Measurements from ENCODE around the gene AP4B1.
A peak's percentile ranks its signal among the peaks of the same experiment; 100 is the strongest.

Gene AP4B1

DNA sequence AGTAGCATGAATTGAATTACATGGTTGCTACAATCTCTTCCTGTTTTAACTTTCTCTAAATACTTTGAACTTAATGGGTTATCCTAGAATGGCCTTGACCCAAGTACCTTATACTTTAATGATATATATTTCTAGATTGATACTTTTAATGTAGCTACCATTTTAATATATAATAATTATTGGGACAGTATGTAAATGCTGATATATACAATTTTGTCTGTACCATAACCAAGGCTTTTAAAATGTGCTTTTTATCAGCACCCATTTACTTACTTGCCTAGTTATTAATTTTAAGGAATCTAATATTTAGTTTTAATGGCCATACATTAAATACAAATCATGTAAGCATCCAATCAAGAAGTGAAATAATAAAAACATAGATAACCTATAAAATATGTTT is 37.9 kb upstream of the AP4B1 start:
- TF ChIP-seq, protein P1, sequence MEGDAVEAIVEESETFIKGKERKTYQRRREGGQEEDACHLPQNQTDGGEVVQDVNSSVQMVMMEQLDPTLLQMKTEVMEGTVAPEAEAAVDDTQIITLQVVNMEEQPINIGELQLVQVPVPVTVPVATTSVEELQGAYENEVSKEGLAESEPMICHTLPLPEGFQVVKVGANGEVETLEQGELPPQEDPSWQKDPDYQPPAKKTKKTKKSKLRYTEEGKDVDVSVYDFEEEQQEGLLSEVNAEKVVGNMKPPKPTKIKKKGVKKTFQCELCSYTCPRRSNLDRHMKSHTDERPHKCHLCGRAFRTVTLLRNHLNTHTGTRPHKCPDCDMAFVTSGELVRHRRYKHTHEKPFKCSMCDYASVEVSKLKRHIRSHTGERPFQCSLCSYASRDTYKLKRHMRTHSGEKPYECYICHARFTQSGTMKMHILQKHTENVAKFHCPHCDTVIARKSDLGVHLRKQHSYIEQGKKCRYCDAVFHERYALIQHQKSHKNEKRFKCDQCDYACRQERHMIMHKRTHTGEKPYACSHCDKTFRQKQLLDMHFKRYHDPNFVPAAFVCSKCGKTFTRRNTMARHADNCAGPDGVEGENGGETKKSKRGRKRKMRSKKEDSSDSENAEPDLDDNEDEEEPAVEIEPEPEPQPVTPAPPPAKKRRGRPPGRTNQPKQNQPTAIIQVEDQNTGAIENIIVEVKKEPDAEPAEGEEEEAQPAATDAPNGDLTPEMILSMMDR (IDR thresholded peaks at IDR 0.05; ENCODE audit: borderline replicate concordance, extremely low read depth, low read length, poor library complexity, severe bottlenecking), result no peak
- no peak for TF ChIP-seq EZH2 (IDR thresholded peaks at IDR 0.05; ENCODE audit: borderline replicate concordance, low read depth, low read length, severe bottlenecking)
- H3K79me2 ChIP-seq (ENCODE audit: insufficient read depth, low read length), result peaks cover 94% of the 10 kb centered on the region

DNA sequence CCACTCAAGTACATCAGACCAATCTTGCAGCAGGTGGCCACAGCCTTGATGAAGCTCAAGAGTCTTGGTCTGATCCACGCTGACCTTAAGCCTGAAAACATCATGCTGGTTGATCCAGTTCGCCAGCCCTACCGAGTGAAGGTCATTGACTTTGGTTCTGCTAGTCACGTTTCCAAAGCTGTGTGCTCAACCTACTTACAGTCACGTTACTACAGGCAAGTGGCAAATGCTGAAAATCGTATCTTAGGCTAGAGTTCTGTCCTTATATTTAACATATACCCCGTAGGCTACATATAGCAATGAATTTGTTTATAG is 36.6 kb upstream of the AP4B1 start:
- H3K4me1 ChIP-seq (ENCODE audit: insufficient read depth, low read length), result peaks cover 53% of the 10 kb centered on the region
- peaks cover 40% of the 10 kb centered on the region for H4K20me1 ChIP-seq (ENCODE audit: insufficient read depth, low read length)
- H3K27ac ChIP-seq (ENCODE audit: low read length), result no peak overlapping the region
- H3K27me3 ChIP-seq (ENCODE audit: insufficient read depth, low read length, poor library complexity), result no peaks in the 10 kb centered on the region
- no peak for TF ChIP-seq EZH2 (IDR thresholded peaks at IDR 0.05; ENCODE audit: borderline replicate concordance, low read depth, low read length, severe bottlenecking)
- TF ChIP-seq, protein P1 (IDR thresholded peaks at IDR 0.05; ENCODE audit: borderline replicate concordance, extremely low read depth, low read length, poor library complexity, severe bottlenecking), result no peak
- no peak overlapping the region for H3K4me2 ChIP-seq (ENCODE audit: insufficient read depth, low read length)
- peaks cover 94% of the 10 kb centered on the region for H3K79me2 ChIP-seq (ENCODE audit: insufficient read depth, low read length)
- no peak overlapping the region for H3K4me3 ChIP-seq (ENCODE audit: low read depth in 1 of 2, low read length in 2 of 2)
- no peak for DNase-seq
- H2AFZ ChIP-seq (ENCODE audit: low read depth, low read length), result no peak overlapping the region
- peaks cover 3% of the 10 kb centered on the region for H3K9me3 ChIP-seq (ENCODE audit: insufficient read depth, low read length, severe bottlenecking)
- peaks cover 44% of the 10 kb centered on the region for H3K36me3 ChIP-seq (ENCODE audit: insufficient read depth, low read length)
- no peak for ATAC-seq (ENCODE audit: insufficient read depth, low read depth)
- no peak overlapping the region for H3K9ac ChIP-seq (ENCODE audit: low read depth, low read length)

More for the DNA sequence above, 37.9 kb upstream of the AP4B1 start:
- Histone ChIP-seq H2AFZ (ENCODE audit: low read depth, low read length) (no peak overlapping the region), H3K4me2 (ENCODE audit: insufficient read depth, low read length) (no peak overlapping the region), H4K20me1 (ENCODE audit: insufficient read depth, low read length) (peaks cover 44% of the 10 kb centered on the region), H3K4me1 (ENCODE audit: insufficient read depth, low read length) (peaks cover 53% of the 10 kb centered on the region), H3K27ac (ENCODE audit: low read length) (no peak overlapping the region), H3K27me3 (ENCODE audit: insufficient read depth, low read length, poor library complexity) (no peaks in the 10 kb centered on the region), H3K36me3 (ENCODE audit: insufficient read depth, low read length) (peaks cover 46% of the 10 kb centered on the region), H3K4me3 (ENCODE audit: low read depth in 1 of 2, low read length in 2 of 2) (no peak overlapping the region), H3K9ac (ENCODE audit: low read depth, low read length) (no peak overlapping the region), H3K9me3 (ENCODE audit: insufficient read depth, low read length, severe bottlenecking) (peaks cover 3% of the 10 kb centered on the region)
- ATAC-seq (ENCODE audit: insufficient read depth, low read depth) (no peak), DNase-seq (no peak)

DNA sequence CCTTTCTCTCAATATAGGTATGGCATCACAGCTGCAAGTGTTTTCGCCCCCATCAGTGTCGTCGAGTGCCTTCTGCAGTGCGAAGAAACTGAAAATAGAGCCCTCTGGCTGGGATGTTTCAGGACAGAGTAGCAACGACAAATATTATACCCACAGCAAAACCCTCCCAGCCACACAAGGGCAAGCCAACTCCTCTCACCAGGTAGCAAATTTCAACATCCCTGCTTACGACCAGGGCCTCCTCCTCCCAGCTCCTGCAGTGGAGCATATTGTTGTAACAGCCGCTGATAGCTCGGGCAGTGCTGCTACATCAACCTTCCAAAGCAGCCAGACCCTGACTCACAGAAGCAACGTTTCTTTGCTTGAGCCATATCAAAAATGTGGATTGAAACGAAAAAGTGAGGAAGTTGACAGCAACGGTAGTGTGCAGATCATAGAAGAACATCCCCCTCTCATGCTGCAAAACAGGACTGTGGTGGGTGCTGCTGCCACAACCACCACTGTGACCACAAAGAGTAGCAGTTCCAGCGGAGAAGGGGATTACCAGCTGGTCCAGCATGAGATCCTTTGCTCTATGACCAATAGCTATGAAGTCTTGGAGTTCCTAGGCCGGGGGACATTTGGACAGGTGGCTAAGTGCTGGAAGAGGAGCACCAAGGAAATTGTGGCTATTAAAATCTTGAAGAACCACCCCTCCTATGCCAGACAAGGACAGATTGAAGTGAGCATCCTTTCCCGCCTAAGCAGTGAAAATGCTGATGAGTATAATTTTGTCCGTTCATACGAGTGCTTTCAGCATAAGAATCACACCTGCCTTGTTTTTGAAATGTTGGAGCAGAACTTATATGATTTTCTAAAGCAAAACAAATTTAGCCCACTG is 36.0 kb upstream of the AP4B1 start:
- peak; percentile 60 for ATAC-seq (ENCODE audit: insufficient read depth, low read depth)
- H3K9ac ChIP-seq (ENCODE audit: low read depth, low read length), result no peak overlapping the region

More for the DNA sequence above, 36.0 kb upstream of the AP4B1 start:
- Histone ChIP-seq H3K4me3 (ENCODE audit: low read depth in 1 of 2, low read length in 2 of 2) (no peak overlapping the region), H3K4me1 (ENCODE audit: insufficient read depth, low read length) (peaks cover 53% of the 10 kb centered on the region), H4K20me1 (ENCODE audit: insufficient read depth, low read length) (peaks cover 44% of the 10 kb centered on the region), H3K9me3 (ENCODE audit: insufficient read depth, low read length, severe bottlenecking) (peaks cover 3% of the 10 kb centered on the region), H3K27me3 (ENCODE audit: insufficient read depth, low read length, poor library complexity) (no peaks in the 10 kb centered on the region), H2AFZ (ENCODE audit: low read depth, low read length) (no peak overlapping the region), H3K36me3 (ENCODE audit: insufficient read depth, low read length) (peaks cover 44% of the 10 kb centered on the region), H3K4me2 (ENCODE audit: insufficient read depth, low read length) (no peak overlapping the region), H3K79me2 (ENCODE audit: insufficient read depth, low read length) (peaks cover 94% of the 10 kb centered on the region), H3K27ac (ENCODE audit: low read length) (no peak overlapping the region)
- peak; percentile 38 for DNase-seq
- TF ChIP-seq, protein P1 (IDR thresholded peaks at IDR 0.05; ENCODE audit: borderline replicate concordance, extremely low read depth, low read length, poor library complexity, severe bottlenecking), result no peak
- TF ChIP-seq EZH2 (IDR thresholded peaks at IDR 0.05; ENCODE audit: borderline replicate concordance, low read depth, low read length, severe bottlenecking), result no peak

Data from DND-41 (cell line).